ENCODE data around the gene UTRN.

Gene UTRN

GRCh38 chr6:144283646-144284477, 1.3 kb upstream of the UTRN start:
- no peak for DNase-seq

- no peak for DNase-seq
These were observed 705 bp upstream of the UTRN start for GRCh38 chr6:144284478-144284782.

GRCh38 chr6:144285548-144285797, 338 bp downstream of the UTRN start:
- DNase-seq = no peak

GRCh38 chr6:144285798-144286502, 815 bp downstream of the UTRN start:
- DNase-seq = no peak

- DNase-seq = no peak
These were observed 1.6 kb downstream of the UTRN start for GRCh38 chr6:144286503-144287393.

- no peak for DNase-seq
These were observed 3.9 kb downstream of the UTRN start for GRCh38 chr6:144289006-144289405.

GRCh38 chr6:144292372-144292771, 7.2 kb downstream of the UTRN start:
- no peak for DNase-seq

GRCh38 chr6:144294016-144294415, 8.9 kb downstream of the UTRN start:
- DNase-seq = no peak

GRCh38 chr6:144295211-144295610, 10.1 kb downstream of the UTRN start:
- no peak for DNase-seq

GRCh38 chr6:144295981-144296767, 11.0 kb downstream of the UTRN start:
- no peak for DNase-seq

- no peak for DNase-seq
These were observed 11.8 kb downstream of the UTRN start for GRCh38 chr6:144296973-144297372.

- no peak for DNase-seq
These were observed 12.5 kb downstream of the UTRN start for GRCh38 chr6:144297511-144298100.

- DNase-seq = no peak
These were observed 13.1 kb downstream of the UTRN start for GRCh38 chr6:144298194-144298593.

- no peak for DNase-seq
These were observed 13.8 kb downstream of the UTRN start for GRCh38 chr6:144298916-144299315.

GRCh38 chr6:144302701-144303372, 17.7 kb downstream of the UTRN start:
- DNase-seq = no peak

GRCh38 chr6:144304223-144304848, 19.2 kb downstream of the UTRN start:
- no peak for DNase-seq

- DNase-seq = no peak
These were observed 20.4 kb downstream of the UTRN start for GRCh38 chr6:144305567-144305966.

GRCh38 chr6:144305985-144306384, 20.9 kb downstream of the UTRN start:
- no peak for DNase-seq

- DNase-seq = no peak
These were observed 22.7 kb downstream of the UTRN start for GRCh38 chr6:144307880-144308279.

- DNase-seq = no peak
These were observed 25.6 kb downstream of the UTRN start for GRCh38 chr6:144310765-144311164.

- no peak for DNase-seq
These were observed 26.2 kb downstream of the UTRN start for GRCh38 chr6:144311361-144311760.
